HuH-7 (cell line): ENCODE data around the gene PEX10.
A peak's percentile ranks its signal among the peaks of the same experiment; 100 is the strongest.
"Not testable (repeated sequence)": the region's sequence is repeated elsewhere in the genome, so short reads cannot be mapped to it uniquely, and the experiment has no call there.

Experiments
- DNase-seq: peaks from one replicate; pipeline ENCODE4 v3.0.0; 2011; ENCODE audit warnings: low spot score

PEX10 gene

GRCh38 chr1:2412395-2412772 lies at the start of gene PEX10:
Gene PEX10 (minus strand): TSS chr1:2412564. CDS start chr1:2412502, 62 bp downstream.
- peak; percentile 92 for DNase-seq

- DNase-seq, result no peak
Measured at GRCh38 chr1:2460996-2461751, 48.8 kb upstream of the PEX10 start.

GRCh38 chr1:2460203-2460602 lies 47.8 kb upstream of the PEX10 start:
- no peak for DNase-seq

GRCh38 chr1:2459757-2460156 lies 47.4 kb upstream of the PEX10 start:
- DNase-seq, result no peak

- DNase-seq, result not testable (repeated sequence)
Measured at GRCh38 chr1:2459102-2459753, 46.9 kb upstream of the PEX10 start.

- no peak for DNase-seq
Measured at GRCh38 chr1:2458687-2459086, 46.3 kb upstream of the PEX10 start.

GRCh38 chr1:2457444-2457843 lies 45.1 kb upstream of the PEX10 start:
- DNase-seq, result no peak

- no peak for DNase-seq
Measured at GRCh38 chr1:2455757-2456156, 43.4 kb upstream of the PEX10 start.

- DNase-seq, result no peak
Measured at GRCh38 chr1:2454227-2454626, 41.9 kb upstream of the PEX10 start.

- DNase-seq, result no peak
Measured at GRCh38 chr1:2452932-2453315, 40.6 kb upstream of the PEX10 start.

- no peak for DNase-seq
Measured at GRCh38 chr1:2452201-2452931, 40.0 kb upstream of the PEX10 start.

GRCh38 chr1:2451741-2452140 lies 39.4 kb upstream of the PEX10 start:
- DNase-seq, result no peak

GRCh38 chr1:2449636-2450454 lies 37.5 kb upstream of the PEX10 start:
- DNase-seq, result no peak

- DNase-seq, result no peak
Measured at GRCh38 chr1:2448098-2448445, 35.7 kb upstream of the PEX10 start.

GRCh38 chr1:2447276-2448097 lies 35.1 kb upstream of the PEX10 start:
- DNase-seq, result no peak

GRCh38 chr1:2446861-2447260 lies 34.5 kb upstream of the PEX10 start:
- no peak for DNase-seq

- no peak for DNase-seq
Measured at GRCh38 chr1:2446394-2446793, 34.0 kb upstream of the PEX10 start.

GRCh38 chr1:2445823-2446215 lies 33.5 kb upstream of the PEX10 start:
- DNase-seq, result no peak

- no peak for DNase-seq
Measured at GRCh38 chr1:2445162-2445822, 32.9 kb upstream of the PEX10 start.

GRCh38 chr1:2444138-2444591 lies 31.8 kb upstream of the PEX10 start:
- no peak for DNase-seq
